Measurements from ENCODE around the gene GDAP1L1.
"Not testable (repeated sequence)": the region's sequence is repeated elsewhere in the genome, so short reads cannot be mapped to it uniquely, and the experiment has no call there.

GDAP1L1 gene

GRCh38 chr20:44291754-44292153 is 44.6 kb downstream of the GDAP1L1 start:
- Histone ChIP-seq H3K4me2 (no peak overlapping the region), H3K27me3 (no peaks in the 10 kb centered on the region)
- TF ChIP-seq Cebpa-rat (IDR thresholded peaks at IDR 0.05), result no peak

GRCh38 chr20:44296011-44296410 is 48.9 kb downstream of the GDAP1L1 start:
- Histone ChIP-seq H3K4me1 (no peaks in the 10 kb centered on the region), H3K27ac (no peak overlapping the region), H3K4me2 (no peak overlapping the region), H3K4me3 (no peak overlapping the region), H3K36me3 (no peaks in the 10 kb centered on the region), H4K20me1 (0 out of 2 replicates have a peak, but pooled peaks cover 7% of the 10 kb centered on the region), H3K9me3 (no peaks in the 10 kb centered on the region), H3K9ac (no peak overlapping the region), H3K27me3 (no peaks in the 10 kb centered on the region)
- TF ChIP-seq Cebpa-rat (IDR thresholded peaks at IDR 0.05), result no peak

More at GRCh38 chr20:44291754-44292153, 44.6 kb downstream of the GDAP1L1 start:
- Histone ChIP-seq H3K4me1 (no peaks in the 10 kb centered on the region), H3K9ac (no peak overlapping the region), H3K27ac (no peak overlapping the region), H4K20me1 (no peaks in the 10 kb centered on the region), H3K4me3 (no peak overlapping the region), H3K36me3 (peaks cover 11% of the 10 kb centered on the region; the same call in 1 of the 2 replicates), H3K9me3 (peaks cover 15% of the 10 kb centered on the region)

GRCh38 chr20:44297721-44298120 is 50.6 kb downstream of the GDAP1L1 start:
- TF ChIP-seq Cebpa-rat (IDR thresholded peaks at IDR 0.05), result no peak
- 0 out of 2 replicates have a peak, but pooled peaks cover 17% of the 10 kb centered on the region for H4K20me1 ChIP-seq
- H3K4me3 ChIP-seq, result no peak overlapping the region
- H3K27ac ChIP-seq, result no peak overlapping the region
- H3K4me1 ChIP-seq, result no peaks in the 10 kb centered on the region
- no peak overlapping the region for H3K9ac ChIP-seq
- no peaks in the 10 kb centered on the region for H3K9me3 ChIP-seq
- no peaks in the 10 kb centered on the region for H3K27me3 ChIP-seq
- H3K36me3 ChIP-seq, result no peaks in the 10 kb centered on the region
- H3K4me2 ChIP-seq, result no peak overlapping the region

GRCh38 chr20:44299011-44299535 is 52.0 kb downstream of the GDAP1L1 start:
- not testable (repeated sequence) for H3K4me3 ChIP-seq, H3K9me3 ChIP-seq, H3K27me3 ChIP-seq, H3K27ac ChIP-seq, H3K4me2 ChIP-seq, H3K4me1 ChIP-seq, H3K9ac ChIP-seq, H3K36me3 ChIP-seq
- H4K20me1 ChIP-seq, result 0 out of 2 replicates have a peak, but pooled peaks cover 26% of the 10 kb centered on the region

- no peaks in the 10 kb centered on the region for H3K9me3 ChIP-seq
- H4K20me1 ChIP-seq, result peaks cover 37% of the 10 kb centered on the region; the same call in 1 of the 2 replicates
- TF ChIP-seq Cebpa-rat (IDR thresholded peaks at IDR 0.05), result no peak
Measured at GRCh38 chr20:44301285-44301684, 54.2 kb downstream of the GDAP1L1 start.

GRCh38 chr20:44302026-44302669 is 55.0 kb downstream of the GDAP1L1 start:
- H3K27me3 ChIP-seq, result no peaks in the 10 kb centered on the region
- H3K9me3 ChIP-seq, result no peaks in the 10 kb centered on the region
- no peak overlapping the region for H3K9ac ChIP-seq
- peaks cover 12% of the 10 kb centered on the region; the same call in 1 of the 2 replicates for H3K36me3 ChIP-seq
- H3K27ac ChIP-seq, result no peak overlapping the region
- no peak overlapping the region for H3K4me2 ChIP-seq
- H3K4me3 ChIP-seq, result no peak overlapping the region
- TF ChIP-seq Cebpa-rat (IDR thresholded peaks at IDR 0.05), result no peak
- H3K4me1 ChIP-seq, result no peaks in the 10 kb centered on the region
- peaks cover 37% of the 10 kb centered on the region; the same call in 1 of the 2 replicates for H4K20me1 ChIP-seq

More at GRCh38 chr20:44301285-44301684, 54.2 kb downstream of the GDAP1L1 start:
- no peaks in the 10 kb centered on the region for H3K4me1 ChIP-seq
- 0 out of 2 replicates have a peak, but pooled peaks cover 4% of the 10 kb centered on the region for H3K36me3 ChIP-seq
- no peaks in the 10 kb centered on the region for H3K27me3 ChIP-seq
- H3K9ac ChIP-seq, result no peak overlapping the region
- H3K4me2 ChIP-seq, result no peak overlapping the region
- no peak overlapping the region for H3K4me3 ChIP-seq
- H3K27ac ChIP-seq, result no peak overlapping the region

GRCh38 chr20:44302736-44303135 is 55.6 kb downstream of the GDAP1L1 start:
- peaks cover 37% of the 10 kb centered on the region; the same call in 1 of the 2 replicates for H4K20me1 ChIP-seq
- no peaks in the 10 kb centered on the region for H3K4me1 ChIP-seq
- H3K4me2 ChIP-seq, result no peak overlapping the region
- H3K27me3 ChIP-seq, result no peaks in the 10 kb centered on the region
- H3K27ac ChIP-seq, result no peak overlapping the region
- no peak overlapping the region for H3K4me3 ChIP-seq
- H3K9ac ChIP-seq, result no peak overlapping the region
- peaks cover 12% of the 10 kb centered on the region; the same call in 1 of the 2 replicates for H3K36me3 ChIP-seq
- TF ChIP-seq Cebpa-rat (IDR thresholded peaks at IDR 0.05), result no peak
- no peaks in the 10 kb centered on the region for H3K9me3 ChIP-seq

- Histone ChIP-seq H3K27me3 (no peaks in the 10 kb centered on the region), H3K4me3 (no peak overlapping the region), H4K20me1 (peaks cover 31% of the 10 kb centered on the region; the same call in 1 of the 2 replicates), H3K36me3 (peaks cover 12% of the 10 kb centered on the region; the same call in 1 of the 2 replicates), H3K27ac (no peak overlapping the region), H3K4me1 (peaks cover under 1% of the 10 kb centered on the region; the same call in 1 of the 2 replicates), H3K9ac (no peak overlapping the region), H3K9me3 (no peaks in the 10 kb centered on the region), H3K4me2 (no peak overlapping the region)
- TF ChIP-seq Cebpa-rat (IDR thresholded peaks at IDR 0.05), result no peak
Measured at GRCh38 chr20:44304383-44304782, 57.3 kb downstream of the GDAP1L1 start.

- Histone ChIP-seq H3K27ac (no peak overlapping the region), H3K27me3 (no peaks in the 10 kb centered on the region), H3K9ac (no peak overlapping the region), H4K20me1 (peaks cover 28% of the 10 kb centered on the region; the same call in 1 of the 2 replicates), H3K4me3 (no peak overlapping the region), H3K36me3 (peaks cover 12% of the 10 kb centered on the region; the same call in 1 of the 2 replicates), H3K9me3 (no peaks in the 10 kb centered on the region), H3K4me2 (no peak overlapping the region), H3K4me1 (peaks cover 13% of the 10 kb centered on the region)
- TF ChIP-seq Cebpa-rat (IDR thresholded peaks at IDR 0.05), result no peak
Measured at GRCh38 chr20:44306927-44307326, 59.8 kb downstream of the GDAP1L1 start.
